GM12878 (cell line): ENCODE data around the gene ZNF892. TPM values are rescaled to one million over a fixed set of nuclear protein-coding genes. Genes with fewer than 3 reads are reported as not detected.

ENCODE experiments used
- ATAC-seq: fragments of 200-7000 bp; cut with Tn5 transposase; 3 replicates; pipeline ENCODE4 v1.9.1; 2020; ENCODE audit warnings: mild to moderate bottlenecking, moderate library complexity
- BruUV-seq: library from RNA; stranded (reverse); fragments of 400-500 nt; replicated peaks from 2 replicates; lab custom pipeline; 2021; lab: Mats Ljungman, UMichigan
- CTCF ChIA-PET: fragments of 300-600 bp; sonication (Branson Sonifier 250); formaldehyde crosslinking; extraction: SDS; loops from one replicate; lab custom pipeline; 2021; ENCODE audit warnings: inconsistent platforms; lab: Yijun Ruan, JAX
- POLR2A ChIA-PET: fragments of 350-600 bp; formaldehyde crosslinking; extraction: SDS; loops from one replicate; lab custom pipeline; 2021; ENCODE audit warnings: inconsistent platforms; lab: Charles Lee
- RAD21 ChIA-PET: fragments of 300-600 bp; sonication (Branson Sonifier 250); formaldehyde crosslinking; loops from one replicate; lab custom pipeline; 2023; ENCODE audit warnings: antibody characterized with exemption; ENCODE audit not compliant: unreplicated experiment; lab: Charles Lee
- SMC1A ChIA-PET: fragments of 300-600 bp; sonication (Branson Sonifier 250); formaldehyde crosslinking; loops from one replicate; lab custom pipeline; 2023; ENCODE audit not compliant: unreplicated experiment, uncharacterized antibody; lab: Charles Lee
- DNase-seq: peaks from one replicate; pipeline ENCODE4 v3.0.0-alpha.2; 2011; ENCODE audit warnings: low read depth, low spot score
- FAIRE-seq: peaks from 3 replicates; lab custom pipeline; 2011; peaks lifted over from hg19 to GRCh38; lab: Jason Lieb, UNC
- H2AFZ ChIP-seq: 2 replicates; pipeline ENCODE4 v1.6.0; 2011; ENCODE audit warnings: low read depth, low read length, control low read depth; ENCODE audit not compliant: control insufficient read depth
- H3K27ac ChIP-seq: 2 replicates; pipeline ENCODE4 v1.5.1; 2011; ENCODE audit warnings: control low read depth; ENCODE audit not compliant: control insufficient read depth, insufficient read depth
- H3K27me3 ChIP-seq, 2 experiments: replicated peaks in 1 of 2; 2 replicates each; pipeline versions ENCODE4 v1.6.0 to v1.6.1; 2011; ENCODE audit warnings: low read length in 1 of 2; ENCODE audit not compliant: control insufficient read depth in 2 of 2, insufficient read depth in 2 of 2
- H3K36me3 ChIP-seq, 2 experiments: 2 replicates each; pipeline ENCODE4 v1.5.1; 2011; ENCODE audit warnings: low read length in 1 of 2; ENCODE audit not compliant: control insufficient read depth in 2 of 2, insufficient read depth in 2 of 2
- H3K4me1 ChIP-seq: 2 replicates; pipeline ENCODE4 v1.6.1; 2011; ENCODE audit warnings: mild to moderate bottlenecking, low read length, moderate library complexity, mixed read lengths; ENCODE audit not compliant: control insufficient read depth, insufficient read depth
- H3K4me2 ChIP-seq: 2 replicates; pipeline ENCODE4 v1.6.0; 2011; ENCODE audit warnings: control low read depth; ENCODE audit not compliant: control insufficient read depth, insufficient read depth
- H3K4me3 ChIP-seq: fragments of 200-600 bp; sonication (generic); 2 replicates; pipeline ENCODE4 v1.5.1; 2016
- H3K79me2 ChIP-seq: 2 replicates; pipeline ENCODE4 v1.6.0; 2011; ENCODE audit warnings: low read length; ENCODE audit not compliant: control insufficient read depth, insufficient read depth
- H3K9ac ChIP-seq: 2 replicates; pipeline ENCODE4 v1.8.0; 2011; ENCODE audit warnings: low read length, control low read depth, mixed read lengths; ENCODE audit not compliant: control insufficient read depth, insufficient read depth
- H3K9me3 ChIP-seq: replicated peaks from 3 replicates; pipeline ENCODE4 v1.5.1; 2011; ENCODE audit warnings: mild to moderate bottlenecking, low read length; ENCODE audit not compliant: control insufficient read depth, insufficient read depth
- H4K20me1 ChIP-seq: 2 replicates; pipeline ENCODE4 v1.6.0; 2011; ENCODE audit not compliant: control insufficient read depth, insufficient read depth
- ATF7 ChIP-seq: fragments of 450-650 bp; IDR thresholded peaks from 2 replicates; pipeline ENCODE4 v1.6.1; 2016; ENCODE audit warnings: low read depth, mild to moderate bottlenecking
- BACH1 ChIP-seq: fragments of 450-650 bp; IDR thresholded peaks from 2 replicates; pipeline ENCODE4 v1.6.1; 2017; ENCODE audit warnings: mild to moderate bottlenecking, borderline replicate concordance
- CBX5 ChIP-seq: sonication (generic); IDR thresholded peaks from 2 replicates; pipeline ENCODE4 v1.6.1; 2016; ENCODE audit warnings: low read depth, moderate library complexity, mild to moderate bottlenecking, inconsistent platforms
- CREM ChIP-seq: IDR thresholded peaks from 2 replicates; pipeline ENCODE4 v1.6.1; 2014; ENCODE audit warnings: antibody characterized with exemption, low read depth
- E2F8 ChIP-seq: fragments of 450-650 bp; IDR thresholded peaks from 2 replicates; pipeline ENCODE4 v1.6.1; 2018; ENCODE audit warnings: mild to moderate bottlenecking, low read depth, moderate library complexity; ENCODE audit not compliant: partially characterized antibody
- MTA3 ChIP-seq: IDR thresholded peaks from 2 replicates; pipeline ENCODE4 v1.6.1; 2012; ENCODE audit warnings: low read length, inconsistent platforms, borderline replicate concordance
- PKNOX1 ChIP-seq: fragments of 450-650 bp; IDR thresholded peaks from 2 replicates; pipeline ENCODE4 v1.6.1; 2016; ENCODE audit warnings: mild to moderate bottlenecking
- POU2F2 ChIP-seq: IDR thresholded peaks from 3 replicates; pipeline ENCODE4 v1.6.1; 2011; ENCODE audit warnings: low read depth, mild to moderate bottlenecking, low read length, borderline replicate concordance
- TARDBP ChIP-seq: IDR thresholded peaks from 2 replicates; pipeline ENCODE4 v1.6.1; 2016; ENCODE audit warnings: borderline replicate concordance
- TBL1XR1 ChIP-seq: IDR thresholded peaks from 2 replicates; pipeline ENCODE4 v1.6.1; 2012; ENCODE audit warnings: low read depth, low read length, improper control_type of control experiment
- YY1 ChIP-seq: IDR thresholded peaks from 2 replicates; pipeline ENCODE4 v1.6.1; 2011; ENCODE audit warnings: low read depth, mild to moderate bottlenecking, low read length
- in situ Hi-C: fragments of 300-500 bp; cut with MboI; formaldehyde crosslinking; loops from 9 replicates; pipeline ENCODE4 v1.14.3; 2018; ENCODE audit warnings: mixed read lengths
- intact Hi-C: fragments of 100-400 bp; cut with micrococcal nuclease; formaldehyde crosslinking; loops from one replicate; pipeline ENCODE4 v1.14.2; 2022; ENCODE audit not compliant: unreplicated experiment
- polyA plus RNA-seq, 11 experiments: library from polyadenylated mRNA; depleted of rRNA in 4 of 11; unstranded in 6 of 11; stranded (reverse) in 5 of 11; fragments of >200 nt; fragmentation: Nextera tagmentation in 4 of 11; fragmentation: Illumina TruSeq in 1 of 11; extraction: Ambion mirVana in 4 of 11; extraction: Trizol in 1 of 11; gene quantifications; 1 replicate in 1 of 11; 2 replicates in 10 of 11; pipeline versions ENCODE4 v1.2.1 to v1.2.3, GENCODE V29; 2011 to 2016; ENCODE audit warnings: inconsistent platforms in 2 of 11, missing spikeins in 2 of 11, low read depth in 1 of 11
- total RNA-seq, 4 experiments: library from RNA; depleted of rRNA in 3 of 4; stranded (reverse); fragments of >200 nt in 3 of 4; fragmentation: Illumina TruSeq in 1 of 4; extraction: Trizol in 1 of 4; gene quantifications; 2 replicates each; pipeline versions ENCODE4 v1.2.1 to v1.2.3, GENCODE V29; 2013 to 2021
- TF ChIP-seq, protein P1 (sequence below): IDR thresholded peaks from 2 replicates; pipeline ENCODE4 v1.6.1; 2012; ENCODE audit warnings: low read depth, low read length, improper control_type of control experiment

ZNF892 gene
- total and polyA plus RNA-seq, 10 of the 15 experiments (the other 5 are each of a cell fraction or from before 2014, with no cell fraction given): 0.11 to 1.3 (median 0.29) TPM; not detected in 3

DNA sequence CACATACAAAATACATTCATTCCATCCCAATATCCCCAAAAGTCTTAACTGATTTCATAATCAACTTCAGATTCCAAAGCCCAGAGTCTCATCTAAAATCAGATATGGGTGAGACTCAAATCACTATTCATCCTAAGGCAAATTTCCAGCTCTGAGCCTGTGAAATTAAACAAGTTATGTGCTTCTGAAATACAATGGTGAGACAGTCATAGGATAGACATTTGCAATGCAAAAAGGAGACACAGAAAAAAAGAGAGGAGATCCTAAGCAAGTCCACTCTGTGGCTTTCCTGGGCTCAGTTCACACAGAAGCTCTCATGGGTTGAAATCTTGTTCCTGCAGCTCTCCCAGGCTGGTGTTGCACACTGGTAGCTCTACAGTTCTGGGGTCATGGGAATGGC, 18.3 kb downstream of the ZNF892 start:
- in situ Hi-C loops: no loop called here
- H3K9me3 ChIP-seq: no peaks in the 10 kb centered on the region; the same call in 2 of the 3 replicates
- POLR2A ChIA-PET: no interaction called here
- RAD21 ChIA-PET: no interaction called here
- no peaks in the 10 kb centered on the region for H3K27me3 ChIP-seq
- ATAC-seq (no peak), FAIRE-seq (no peak), DNase-seq (no peak)
- no peak overlapping the region for H3K4me2 ChIP-seq
- no peak overlapping the region for H3K4me3 ChIP-seq
- CTCF ChIA-PET: interaction anchor here (1.0 kb wide), 1 partner anchor 9 kb away, joined by 3 read pairs; no protein-coding TSS in a partner anchor
- no peak overlapping the region for H3K27ac ChIP-seq
- intact Hi-C loops: no loop called here
- no peak overlapping the region for H3K9ac ChIP-seq
- no peaks in the 10 kb centered on the region for H3K36me3 ChIP-seq
- no TSS peak for BruUV-seq
- TF ChIP-seq PKNOX1 (no peak), POU2F2 (no peak), YY1 (no peak), CREM (no peak), BACH1 (no peak), ATF7 (no peak), MTA3 (no peak), E2F8 (no peak), TARDBP (no peak), CBX5 (no peak), TBL1XR1 (no peak)
- TF ChIP-seq, protein P1, sequence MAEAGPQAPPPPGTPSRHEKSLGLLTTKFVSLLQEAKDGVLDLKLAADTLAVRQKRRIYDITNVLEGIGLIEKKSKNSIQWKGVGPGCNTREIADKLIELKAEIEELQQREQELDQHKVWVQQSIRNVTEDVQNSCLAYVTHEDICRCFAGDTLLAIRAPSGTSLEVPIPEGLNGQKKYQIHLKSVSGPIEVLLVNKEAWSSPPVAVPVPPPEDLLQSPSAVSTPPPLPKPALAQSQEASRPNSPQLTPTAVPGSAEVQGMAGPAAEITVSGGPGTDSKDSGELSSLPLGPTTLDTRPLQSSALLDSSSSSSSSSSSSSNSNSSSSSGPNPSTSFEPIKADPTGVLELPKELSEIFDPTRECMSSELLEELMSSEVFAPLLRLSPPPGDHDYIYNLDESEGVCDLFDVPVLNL: no peak
- no peaks in the 10 kb centered on the region for H3K4me1 ChIP-seq
- SMC1A ChIA-PET: no interaction called here
- H3K79me2 ChIP-seq: no peaks in the 10 kb centered on the region
- no peaks in the 10 kb centered on the region for H4K20me1 ChIP-seq
- H2AFZ ChIP-seq: no peak overlapping the region
